ENCODE measurements around the gene ALDH2. TPM values are rescaled to one million over a fixed set of nuclear protein-coding genes. Genes with fewer than 3 reads are reported as not detected.

ALDH2 gene
- total RNA-seq, 2 donors from 2014 or later = 107 to 164 TPM

DNA sequence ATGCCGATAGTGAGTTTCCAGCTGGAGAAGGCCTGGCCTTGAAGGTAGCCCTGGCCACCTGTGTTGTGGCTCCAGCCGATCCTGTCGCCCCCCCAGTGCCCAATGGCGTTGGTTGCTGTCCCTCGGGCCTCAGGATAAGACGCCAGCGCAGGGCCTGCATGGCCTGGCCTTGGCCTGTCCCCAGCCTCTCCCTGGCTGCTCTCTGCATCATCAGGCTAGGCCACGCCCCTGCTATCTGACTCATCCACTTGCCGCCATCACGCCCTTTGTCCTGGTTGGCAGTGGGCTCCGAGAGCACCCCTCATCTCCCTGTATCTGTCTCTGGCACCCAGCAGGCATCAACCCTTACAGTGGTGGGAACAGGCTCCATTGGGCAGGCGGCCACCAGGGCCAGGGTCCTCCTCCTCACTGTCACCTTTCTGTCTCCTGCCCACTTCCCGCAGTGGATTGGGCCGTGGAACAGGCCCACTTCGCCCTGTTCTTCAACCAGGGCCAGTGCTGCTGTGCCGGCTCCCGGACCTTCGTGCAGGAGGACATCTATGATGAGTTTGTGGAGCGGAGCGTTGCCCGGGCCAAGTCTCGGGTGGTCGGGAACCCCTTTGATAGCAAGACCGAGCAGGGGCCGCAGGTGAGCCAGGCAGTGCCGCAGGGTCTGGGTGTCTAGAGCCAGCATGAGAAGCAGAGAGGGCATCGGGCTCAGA, 25.6 kb downstream of the ALDH2 start:
- DNase-seq (ENCODE audit: low spot score) = no peak
- Histone ChIP-seq H3K27me3 (replicated peaks; ENCODE audit: insufficient read depth) (no peaks in the 10 kb centered on the region), H3K27ac (no peak overlapping the region), H3K36me3 (peaks cover 4 to 25% of the 10 kb centered on the region in 2 donors), H3K9me3 (no peaks in the 10 kb centered on the region), H3K4me1 (replicated peaks) (no peaks in the 10 kb centered on the region), H3K4me3 (no peak overlapping the region)
- intact Hi-C loops (cut with DNase I) = no loop called here
- TF ChIP-seq CTCF (IDR thresholded peaks at IDR 0.05) = no peak
- TF ChIP-seq POLR2A (IDR thresholded peaks at IDR 0.05) = no peak
- no peak for TF ChIP-seq POLR2AphosphoS5 (IDR thresholded peaks at IDR 0.05)
- WGBS = 90% methylated on average over 27 of the region's 27 CpGs

DNA sequence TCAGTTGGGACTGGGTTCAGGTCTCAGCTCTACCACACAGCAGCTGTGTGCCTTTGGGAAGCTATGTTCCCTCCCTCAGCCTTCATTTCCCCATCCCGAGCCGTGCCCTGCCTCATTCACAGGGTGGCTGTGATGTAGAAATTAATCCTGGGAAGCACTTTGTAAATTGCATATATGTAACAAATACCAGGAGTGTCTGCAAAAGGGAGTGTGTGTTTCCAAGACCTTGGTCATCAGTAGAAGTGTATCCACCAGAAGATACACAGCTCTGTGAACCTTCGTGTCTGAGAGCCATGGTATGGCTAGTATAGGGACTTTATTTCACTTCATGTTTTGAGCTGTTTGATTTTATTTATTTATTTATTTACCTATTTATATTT, 26.1 kb downstream of the ALDH2 start:
- TF ChIP-seq POLR2A (IDR thresholded peaks at IDR 0.05) (no peak), CTCF (IDR thresholded peaks at IDR 0.05) (no peak)
- Histone ChIP-seq H3K27ac (no peak overlapping the region), H3K9me3 (no peaks in the 10 kb centered on the region), H3K27me3 (replicated peaks; ENCODE audit: insufficient read depth) (no peaks in the 10 kb centered on the region), H3K36me3 (peaks cover 4 to 27% of the 10 kb centered on the region in 2 donors), H3K4me1 (replicated peaks) (no peaks in the 10 kb centered on the region), H3K4me3 (no peak overlapping the region)
- intact Hi-C loops (cut with DNase I) = no loop called here
- WGBS = 94% methylated on average over 3 of the region's 3 CpGs
- no peak for DNase-seq (ENCODE audit: low spot score)

- Histone ChIP-seq H3K27ac (no peak overlapping the region), H3K4me3 (no peak overlapping the region), H3K4me1 (replicated peaks) (no peaks in the 10 kb centered on the region), H3K27me3 (replicated peaks; ENCODE audit: insufficient read depth) (no peaks in the 10 kb centered on the region), H3K36me3 (peaks cover 8 to 32% of the 10 kb centered on the region in 2 donors), H3K9me3 (no peaks in the 10 kb centered on the region)
- TF ChIP-seq CTCF (IDR thresholded peaks at IDR 0.05) (no peak), POLR2AphosphoS5 (IDR thresholded peaks at IDR 0.05) (no peak), POLR2A (IDR thresholded peaks at IDR 0.05) (no peak)
- DNase-seq (ENCODE audit: low spot score) = no peak
- intact Hi-C loops (cut with DNase I) = no loop called here
- 64% methylated on average over 4 of the region's 4 CpGs for WGBS
These were observed 31.4 kb downstream of the ALDH2 start for GRCh38 chr12:111798182-111798581.

- Histone ChIP-seq H3K4me3 (no peak overlapping the region), H3K27me3 (replicated peaks; ENCODE audit: insufficient read depth) (no peaks in the 10 kb centered on the region), H3K9me3 (no peaks in the 10 kb centered on the region), H3K4me1 (replicated peaks) (no peaks in the 10 kb centered on the region), H3K36me3 (peaks cover 8 to 26% of the 10 kb centered on the region in 2 donors), H3K27ac (no peak overlapping the region)
- no peak for DNase-seq (ENCODE audit: low spot score)
- intact Hi-C loops (cut with DNase I) = no loop called here
- TF ChIP-seq POLR2A (IDR thresholded peaks at IDR 0.05) (no peak), POLR2AphosphoS5 (IDR thresholded peaks at IDR 0.05) (no peak), CTCF (IDR thresholded peaks at IDR 0.05) (no peak)
- 93% methylated on average over 9 of the region's 9 CpGs for WGBS
These were observed 33.0 kb downstream of the ALDH2 start for GRCh38 chr12:111799758-111800157.

DNA sequence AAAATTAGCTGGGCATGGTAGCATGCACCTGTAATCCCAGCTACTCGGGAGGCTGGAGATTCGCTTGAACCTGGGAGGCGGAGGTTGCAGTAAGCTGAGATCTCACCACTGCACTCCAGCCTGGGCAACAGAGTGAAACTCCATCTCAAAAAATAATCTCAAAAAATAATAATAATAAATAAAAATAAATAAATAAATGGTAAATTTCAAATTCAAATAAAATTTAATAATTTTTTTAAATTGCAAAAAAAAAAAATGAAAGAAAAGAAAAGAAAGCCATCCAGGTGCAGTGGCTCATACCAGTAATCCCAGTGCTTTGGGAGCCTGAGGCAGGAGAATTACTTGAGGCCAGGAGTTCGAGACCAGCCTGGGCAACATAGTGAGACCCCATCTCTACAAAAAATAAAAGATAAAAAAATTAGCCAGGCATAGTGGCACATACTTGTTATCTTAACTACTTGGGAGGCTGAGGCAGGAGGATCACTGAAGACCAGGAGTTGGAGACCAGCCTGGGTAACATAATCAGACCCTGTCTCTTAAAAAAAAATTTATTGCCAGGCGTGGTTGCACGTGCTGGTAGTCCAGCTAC, 36.4 kb downstream of the ALDH2 start:
- Histone ChIP-seq H3K4me3 (no peak overlapping the region), H3K9me3 (no peaks in the 10 kb centered on the region), H3K4me1 (replicated peaks) (no peaks in the 10 kb centered on the region), H3K36me3 (peaks cover 8 to 22% of the 10 kb centered on the region in 2 donors), H3K27ac (no peak overlapping the region), H3K27me3 (replicated peaks; ENCODE audit: insufficient read depth) (no peaks in the 10 kb centered on the region)
- intact Hi-C loops (cut with DNase I) = no loop called here
- WGBS = 87% methylated on average over 6 of the region's 6 CpGs
- no peak for DNase-seq (ENCODE audit: low spot score)
- TF ChIP-seq POLR2AphosphoS5 (IDR thresholded peaks at IDR 0.05) = no peak
- TF ChIP-seq POLR2A (IDR thresholded peaks at IDR 0.05) = no peak
- no peak for TF ChIP-seq CTCF (IDR thresholded peaks at IDR 0.05)
